ENCODE data around the gene NUP210.

Gene NUP210

GRCh38 chr3:13343601-13344000 lies 76.5 kb downstream of the NUP210 start:
- DNase-seq: no peak
- H3K4me1 ChIP-seq (ENCODE audit: control insufficient read depth, insufficient read depth, low read length, poor library complexity, severe bottlenecking): peaks cover 22% of the 10 kb centered on the region
- peaks cover 57% of the 10 kb centered on the region for H3K36me3 ChIP-seq (ENCODE audit: control insufficient read depth, insufficient read depth, low read length)
- H3K9me3 ChIP-seq (ENCODE audit: control insufficient read depth, low read length): no peaks in the 10 kb centered on the region
- H3K4me3 ChIP-seq (ENCODE audit: insufficient read depth, low read depth, low read length, poor library complexity, severe bottlenecking): no peak overlapping the region
- H3K27me3 ChIP-seq (replicated peaks; ENCODE audit: control insufficient read depth, insufficient read depth, low read length, poor library complexity, severe bottlenecking): no peaks in the 10 kb centered on the region
- no peak overlapping the region for H3K27ac ChIP-seq (ENCODE audit: insufficient read depth, low read length, poor library complexity, severe bottlenecking)

- H3K9me3 ChIP-seq (ENCODE audit: control insufficient read depth, low read length): no peaks in the 10 kb centered on the region
- peaks cover 68% of the 10 kb centered on the region for H3K36me3 ChIP-seq (ENCODE audit: control insufficient read depth, insufficient read depth, low read length)
- H3K27ac ChIP-seq (ENCODE audit: insufficient read depth, low read length, poor library complexity, severe bottlenecking): no peak overlapping the region
- peaks cover under 1% of the 10 kb centered on the region for H3K4me1 ChIP-seq (ENCODE audit: control insufficient read depth, insufficient read depth, low read length, poor library complexity, severe bottlenecking)
- H3K27me3 ChIP-seq (replicated peaks; ENCODE audit: control insufficient read depth, insufficient read depth, low read length, poor library complexity, severe bottlenecking): no peaks in the 10 kb centered on the region
- DNase-seq: no peak
- no peak overlapping the region for H3K4me3 ChIP-seq (ENCODE audit: insufficient read depth, low read depth, low read length, poor library complexity, severe bottlenecking)
Measured at GRCh38 chr3:13341229-13341905, 78.8 kb downstream of the NUP210 start.

- H3K4me1 ChIP-seq (ENCODE audit: control insufficient read depth, insufficient read depth, low read length, poor library complexity, severe bottlenecking): no peaks in the 10 kb centered on the region
- peaks cover 82% of the 10 kb centered on the region for H3K36me3 ChIP-seq (ENCODE audit: control insufficient read depth, insufficient read depth, low read length)
- no peaks in the 10 kb centered on the region for H3K9me3 ChIP-seq (ENCODE audit: control insufficient read depth, low read length)
- no peak overlapping the region for H3K4me3 ChIP-seq (ENCODE audit: insufficient read depth, low read depth, low read length, poor library complexity, severe bottlenecking)
- H3K27me3 ChIP-seq (replicated peaks; ENCODE audit: control insufficient read depth, insufficient read depth, low read length, poor library complexity, severe bottlenecking): no peaks in the 10 kb centered on the region
- no peak for DNase-seq
- H3K27ac ChIP-seq (ENCODE audit: insufficient read depth, low read length, poor library complexity, severe bottlenecking): no peak overlapping the region
Measured at GRCh38 chr3:13339833-13340232, 80.3 kb downstream of the NUP210 start.

- no peak for DNase-seq
Measured at GRCh38 chr3:13338996-13339395, 81.1 kb downstream of the NUP210 start.

GRCh38 chr3:13338231-13338630 lies 81.9 kb downstream of the NUP210 start:
- Histone ChIP-seq H3K4me1 (ENCODE audit: control insufficient read depth, insufficient read depth, low read length, poor library complexity, severe bottlenecking) (no peaks in the 10 kb centered on the region), H3K4me3 (ENCODE audit: insufficient read depth, low read depth, low read length, poor library complexity, severe bottlenecking) (no peak overlapping the region)

More at GRCh38 chr3:13338996-13339395, 81.1 kb downstream of the NUP210 start:
- H3K4me1 ChIP-seq (ENCODE audit: control insufficient read depth, insufficient read depth, low read length, poor library complexity, severe bottlenecking): no peaks in the 10 kb centered on the region
- peaks cover 88% of the 10 kb centered on the region for H3K36me3 ChIP-seq (ENCODE audit: control insufficient read depth, insufficient read depth, low read length)
- no peaks in the 10 kb centered on the region for H3K27me3 ChIP-seq (replicated peaks; ENCODE audit: control insufficient read depth, insufficient read depth, low read length, poor library complexity, severe bottlenecking)
- H3K9me3 ChIP-seq (ENCODE audit: control insufficient read depth, low read length): no peaks in the 10 kb centered on the region
- H3K27ac ChIP-seq (ENCODE audit: insufficient read depth, low read length, poor library complexity, severe bottlenecking): no peak overlapping the region
- H3K4me3 ChIP-seq (ENCODE audit: insufficient read depth, low read depth, low read length, poor library complexity, severe bottlenecking): no peak overlapping the region

GRCh38 chr3:13336592-13336991 lies 83.5 kb downstream of the NUP210 start:
- H3K4me3 ChIP-seq (ENCODE audit: insufficient read depth, low read depth, low read length, poor library complexity, severe bottlenecking): no peak overlapping the region
- DNase-seq: no peak
- no peaks in the 10 kb centered on the region for H3K9me3 ChIP-seq (ENCODE audit: control insufficient read depth, low read length)
- H3K36me3 ChIP-seq (ENCODE audit: control insufficient read depth, insufficient read depth, low read length): peaks cover 99% of the 10 kb centered on the region
- no peaks in the 10 kb centered on the region for H3K27me3 ChIP-seq (replicated peaks; ENCODE audit: control insufficient read depth, insufficient read depth, low read length, poor library complexity, severe bottlenecking)
- H3K27ac ChIP-seq (ENCODE audit: insufficient read depth, low read length, poor library complexity, severe bottlenecking): no peak overlapping the region
- no peaks in the 10 kb centered on the region for H3K4me1 ChIP-seq (ENCODE audit: control insufficient read depth, insufficient read depth, low read length, poor library complexity, severe bottlenecking)

More at GRCh38 chr3:13338231-13338630, 81.9 kb downstream of the NUP210 start:
- no peaks in the 10 kb centered on the region for H3K9me3 ChIP-seq (ENCODE audit: control insufficient read depth, low read length)
- no peak overlapping the region for H3K27ac ChIP-seq (ENCODE audit: insufficient read depth, low read length, poor library complexity, severe bottlenecking)
- no peak for DNase-seq
- H3K27me3 ChIP-seq (replicated peaks; ENCODE audit: control insufficient read depth, insufficient read depth, low read length, poor library complexity, severe bottlenecking): no peaks in the 10 kb centered on the region
- H3K36me3 ChIP-seq (ENCODE audit: control insufficient read depth, insufficient read depth, low read length): peaks cover 95% of the 10 kb centered on the region

GRCh38 chr3:13335503-13335902 lies 84.6 kb downstream of the NUP210 start:
- no peak overlapping the region for H3K4me3 ChIP-seq (ENCODE audit: insufficient read depth, low read depth, low read length, poor library complexity, severe bottlenecking)
- H3K4me1 ChIP-seq (ENCODE audit: control insufficient read depth, insufficient read depth, low read length, poor library complexity, severe bottlenecking): no peaks in the 10 kb centered on the region
- no peak for DNase-seq
- peaks cover 96% of the 10 kb centered on the region for H3K36me3 ChIP-seq (ENCODE audit: control insufficient read depth, insufficient read depth, low read length)
- H3K9me3 ChIP-seq (ENCODE audit: control insufficient read depth, low read length): no peaks in the 10 kb centered on the region
- no peaks in the 10 kb centered on the region for H3K27me3 ChIP-seq (replicated peaks; ENCODE audit: control insufficient read depth, insufficient read depth, low read length, poor library complexity, severe bottlenecking)
- no peak overlapping the region for H3K27ac ChIP-seq (ENCODE audit: insufficient read depth, low read length, poor library complexity, severe bottlenecking)

- H3K36me3 ChIP-seq (ENCODE audit: control insufficient read depth, insufficient read depth, low read length): peaks cover 96% of the 10 kb centered on the region
- H3K27ac ChIP-seq (ENCODE audit: insufficient read depth, low read length, poor library complexity, severe bottlenecking): no peak overlapping the region
- no peaks in the 10 kb centered on the region for H3K27me3 ChIP-seq (replicated peaks; ENCODE audit: control insufficient read depth, insufficient read depth, low read length, poor library complexity, severe bottlenecking)
- H3K4me1 ChIP-seq (ENCODE audit: control insufficient read depth, insufficient read depth, low read length, poor library complexity, severe bottlenecking): no peaks in the 10 kb centered on the region
- H3K9me3 ChIP-seq (ENCODE audit: control insufficient read depth, low read length): no peaks in the 10 kb centered on the region
- H3K4me3 ChIP-seq (ENCODE audit: insufficient read depth, low read depth, low read length, poor library complexity, severe bottlenecking): no peak overlapping the region
- DNase-seq: no peak
Measured at GRCh38 chr3:13335059-13335458, 85.1 kb downstream of the NUP210 start.

GRCh38 chr3:13333236-13333897 lies 86.8 kb downstream of the NUP210 start:
- Histone ChIP-seq H3K4me3 (ENCODE audit: insufficient read depth, low read depth, low read length, poor library complexity, severe bottlenecking) (no peak overlapping the region), H3K27ac (ENCODE audit: insufficient read depth, low read length, poor library complexity, severe bottlenecking) (no peak overlapping the region), H3K27me3 (replicated peaks; ENCODE audit: control insufficient read depth, insufficient read depth, low read length, poor library complexity, severe bottlenecking) (no peaks in the 10 kb centered on the region), H3K36me3 (ENCODE audit: control insufficient read depth, insufficient read depth, low read length) (peaks cover 96% of the 10 kb centered on the region), H3K9me3 (ENCODE audit: control insufficient read depth, low read length) (no peaks in the 10 kb centered on the region), H3K4me1 (ENCODE audit: control insufficient read depth, insufficient read depth, low read length, poor library complexity, severe bottlenecking) (no peaks in the 10 kb centered on the region)
- no peak for DNase-seq

GRCh38 chr3:13332740-13333139 lies 87.4 kb downstream of the NUP210 start:
- H3K27me3 ChIP-seq (replicated peaks; ENCODE audit: control insufficient read depth, insufficient read depth, low read length, poor library complexity, severe bottlenecking): no peaks in the 10 kb centered on the region
- no peaks in the 10 kb centered on the region for H3K4me1 ChIP-seq (ENCODE audit: control insufficient read depth, insufficient read depth, low read length, poor library complexity, severe bottlenecking)
- DNase-seq: no peak
- H3K4me3 ChIP-seq (ENCODE audit: insufficient read depth, low read depth, low read length, poor library complexity, severe bottlenecking): no peak overlapping the region
- no peak overlapping the region for H3K27ac ChIP-seq (ENCODE audit: insufficient read depth, low read length, poor library complexity, severe bottlenecking)
- H3K36me3 ChIP-seq (ENCODE audit: control insufficient read depth, insufficient read depth, low read length): peaks cover 96% of the 10 kb centered on the region
- no peaks in the 10 kb centered on the region for H3K9me3 ChIP-seq (ENCODE audit: control insufficient read depth, low read length)
